ENCODE results near the gene SHC2. TPM values are rescaled to one million over a fixed set of nuclear protein-coding genes. Genes with fewer than 3 reads are reported as not detected.
A peak's percentile ranks its signal among the peaks of the same experiment; 100 is the strongest.

The SHC2 gene
- total and polyA plus RNA-seq, 11 donors, result 6.7 to 35.8 (median 14.6) TPM

DNA sequence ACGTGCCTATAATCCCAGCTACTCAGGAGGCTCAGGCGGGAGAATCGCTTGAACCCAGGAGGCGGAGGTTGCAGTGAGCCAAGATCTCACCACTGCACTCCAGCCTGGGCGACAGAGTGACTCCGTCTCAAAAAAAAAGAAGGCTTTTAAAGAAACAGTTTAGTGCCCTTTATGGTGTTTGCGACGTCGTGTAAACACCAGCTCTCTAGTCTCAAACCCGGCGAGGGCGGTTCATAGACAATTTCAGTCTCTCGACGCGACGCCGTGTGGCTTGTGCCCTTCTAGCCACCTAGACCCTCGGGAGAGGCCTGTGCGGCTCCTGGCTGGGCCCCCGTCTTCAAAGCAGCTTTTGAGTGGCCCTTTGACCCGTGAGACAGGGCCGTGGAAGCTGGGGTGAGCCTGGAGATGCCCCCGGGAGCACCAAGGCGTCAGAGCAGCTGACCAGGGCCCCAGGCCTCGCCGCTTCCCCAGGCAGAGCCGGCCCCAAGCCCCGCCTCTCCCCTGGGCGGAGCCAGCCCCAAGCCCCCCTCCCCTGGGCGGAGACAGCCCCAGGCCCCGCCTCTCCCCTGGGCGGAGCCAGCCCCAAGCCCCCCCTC lies 30.4 kb upstream of the SHC2 start:
- TF ChIP-seq, protein P1, sequence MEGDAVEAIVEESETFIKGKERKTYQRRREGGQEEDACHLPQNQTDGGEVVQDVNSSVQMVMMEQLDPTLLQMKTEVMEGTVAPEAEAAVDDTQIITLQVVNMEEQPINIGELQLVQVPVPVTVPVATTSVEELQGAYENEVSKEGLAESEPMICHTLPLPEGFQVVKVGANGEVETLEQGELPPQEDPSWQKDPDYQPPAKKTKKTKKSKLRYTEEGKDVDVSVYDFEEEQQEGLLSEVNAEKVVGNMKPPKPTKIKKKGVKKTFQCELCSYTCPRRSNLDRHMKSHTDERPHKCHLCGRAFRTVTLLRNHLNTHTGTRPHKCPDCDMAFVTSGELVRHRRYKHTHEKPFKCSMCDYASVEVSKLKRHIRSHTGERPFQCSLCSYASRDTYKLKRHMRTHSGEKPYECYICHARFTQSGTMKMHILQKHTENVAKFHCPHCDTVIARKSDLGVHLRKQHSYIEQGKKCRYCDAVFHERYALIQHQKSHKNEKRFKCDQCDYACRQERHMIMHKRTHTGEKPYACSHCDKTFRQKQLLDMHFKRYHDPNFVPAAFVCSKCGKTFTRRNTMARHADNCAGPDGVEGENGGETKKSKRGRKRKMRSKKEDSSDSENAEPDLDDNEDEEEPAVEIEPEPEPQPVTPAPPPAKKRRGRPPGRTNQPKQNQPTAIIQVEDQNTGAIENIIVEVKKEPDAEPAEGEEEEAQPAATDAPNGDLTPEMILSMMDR (IDR thresholded peaks at IDR 0.05), result no peak
- TF ChIP-seq POLR2A (IDR thresholded peaks at IDR 0.05), result no peak
- intact Hi-C loops (cut with DNase I), result no loop called here
- Histone ChIP-seq H3K27ac (no peak overlapping the region), H3K36me3 (no peaks in the 10 kb centered on the region), H3K27me3 (peaks cover 0 to 17% (median 6%) of the 10 kb centered on the region in 9 donors), H3K4me1 (peaks cover 0 to 21% (median 7%) of the 10 kb centered on the region in 12 donors), H3K4me3 (no peak overlapping the region), H3K9me3 (no peaks in the 10 kb centered on the region)
- peak in 1 of 5 donors; percentile 60 for DNase-seq
- no peak for ATAC-seq
- 82 to 89% (median 83%) methylated on average over 23 to 32 of the region's 32 CpGs for WGBS, 4 donors

DNA sequence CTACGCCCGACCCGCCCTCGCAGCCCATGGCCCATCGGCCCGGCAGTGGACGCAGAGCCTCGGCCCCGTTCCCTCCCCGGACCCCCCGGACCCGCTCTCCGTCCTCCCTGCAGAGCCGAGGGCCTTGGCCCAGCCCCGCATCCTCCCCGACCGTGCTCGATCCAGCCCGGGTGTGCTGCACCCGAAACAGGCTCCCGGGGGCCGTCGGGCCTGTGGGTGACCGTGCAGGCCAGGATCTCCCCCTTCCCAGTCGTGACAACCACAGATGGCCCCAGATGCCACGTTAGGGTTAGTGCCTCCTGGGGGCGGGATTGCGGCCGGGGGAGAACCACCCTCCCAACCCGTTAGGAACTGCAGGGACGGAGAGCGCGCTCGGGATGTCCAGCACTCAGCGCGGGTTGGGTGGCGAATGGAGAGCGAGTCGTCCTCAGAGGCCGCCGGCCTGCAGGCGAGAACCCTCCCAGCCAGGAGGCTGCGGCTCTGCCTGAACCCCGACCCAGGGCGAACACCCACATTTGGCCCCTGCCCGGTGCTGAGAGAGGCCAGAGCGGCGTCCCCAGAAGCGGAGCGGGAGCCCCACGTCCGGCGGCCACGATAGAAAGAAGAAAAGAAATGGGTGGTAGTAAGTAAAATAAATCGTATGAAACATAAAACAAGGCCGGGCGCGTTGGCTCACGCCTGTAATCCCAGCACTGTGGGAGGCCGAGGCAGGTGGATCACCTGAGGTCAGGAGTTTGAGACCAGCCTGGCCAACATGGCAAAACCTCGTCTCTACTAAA lies 28.8 kb upstream of the SHC2 start:
- Histone ChIP-seq H3K27me3 (peaks cover 0 to 23% (median 8%) of the 10 kb centered on the region in 9 donors), H3K4me3 (peak overlapping the region; percentile 74 to 99 (median 93)), H3K4me1 (peaks cover 0 to 18% (median 6%) of the 10 kb centered on the region in 12 donors), H3K9me3 (no peaks in the 10 kb centered on the region), H3K27ac (peak overlapping the region; percentile 75 to 97 (median 94)), H3K36me3 (no peaks in the 10 kb centered on the region)
- intact Hi-C loops (cut with DNase I), result loop anchor here in 4 of 10 donors (2.0 to 10.0 kb wide), 4 partner anchors 17 to 195 kb away; partner anchors contain the start of genes PLPP2 (in 1 of the 4) and TPGS1 (in 1 of the 4)
- ATAC-seq (peak; percentile 19 to 53 (median 35)), DNase-seq (peak in 1 of 5 donors; percentile 61)
- 18 to 56% (median 31%) methylated on average over 30 to 61 of the region's 61 CpGs for WGBS, 4 donors
- TF ChIP-seq, protein P1 (IDR thresholded peaks at IDR 0.05), result no peak
- no peak for TF ChIP-seq POLR2A (IDR thresholded peaks at IDR 0.05)

DNA sequence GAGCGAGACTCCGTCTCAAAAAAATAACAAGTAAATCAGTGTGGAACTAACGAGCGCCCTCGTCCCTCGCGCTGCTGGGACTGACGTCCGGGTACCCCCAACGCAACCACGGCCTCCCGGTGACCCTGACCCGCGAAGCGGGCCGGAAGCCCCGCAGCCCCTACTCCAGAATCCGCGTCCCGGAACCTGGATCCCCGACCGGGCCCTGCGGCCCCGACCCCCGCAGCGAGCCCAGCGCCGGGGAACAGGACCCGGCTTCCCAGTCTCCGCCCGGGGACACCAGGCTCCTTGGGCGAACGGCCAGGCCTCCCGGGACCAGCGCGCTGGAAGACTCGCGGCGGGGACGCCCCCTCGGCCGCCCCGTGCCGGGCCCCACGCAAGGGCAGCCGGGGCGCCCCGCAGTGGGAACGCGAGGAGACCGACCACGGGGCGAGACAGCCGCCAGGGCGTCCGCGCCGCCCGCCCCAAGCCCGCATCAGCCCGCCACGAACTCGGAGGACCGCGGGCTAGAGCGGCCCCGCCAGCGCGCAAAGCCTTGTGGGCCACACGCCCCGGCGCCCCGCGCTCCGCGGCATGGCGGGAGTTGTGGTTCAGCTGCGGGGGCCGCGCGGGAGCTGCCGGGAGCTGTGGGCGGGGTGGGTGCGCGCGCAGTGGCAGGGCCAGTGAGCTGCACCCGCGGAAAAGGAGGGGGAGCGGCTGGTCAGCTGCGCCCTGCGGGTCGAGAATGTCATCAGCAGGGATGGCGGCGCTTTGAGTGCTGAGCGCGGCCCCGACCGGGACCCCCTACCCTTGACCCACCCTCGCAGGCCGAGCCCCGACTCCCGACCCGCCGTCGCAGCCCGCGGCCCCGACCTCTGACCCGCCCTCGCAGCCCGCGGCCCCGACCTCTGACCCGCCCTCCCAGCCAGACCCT lies 27.9 kb upstream of the SHC2 start:
- WGBS, 4 donors, result 1% methylated on average over 31 to 114 of the region's 114 CpGs
- peak; percentile 95 to 97 (median 96) for ATAC-seq
- Histone ChIP-seq H3K27me3 (peaks cover 0 to 32% (median 8%) of the 10 kb centered on the region in 9 donors), H3K9me3 (no peaks in the 10 kb centered on the region), H3K4me1 (peaks cover 0 to 18% (median 4%) of the 10 kb centered on the region in 12 donors), H3K27ac (peak overlapping the region; percentile 75 to 97 (median 94)), H3K36me3 (no peaks in the 10 kb centered on the region), H3K4me3 (peak overlapping the region; percentile 74 to 99 (median 93))
- DNase-seq, result peak; percentile 98 to 99 (median 98)
- peak in 1 of 2 donors; percentile 91 for TF ChIP-seq POLR2A (IDR thresholded peaks at IDR 0.05)
- TF ChIP-seq, protein P1 (IDR thresholded peaks at IDR 0.05), result peak in 2 of 12 donors; percentile 15 to 26
- intact Hi-C loops (cut with DNase I), result loop anchor here in 4 of 10 donors (2.0 to 10.0 kb wide), 4 partner anchors 18 to 194 kb away; partner anchors contain the start of genes PLPP2 (in 1 of the 4) and TPGS1 (in 1 of the 4)
